Smooth muscle cell (in vitro differentiated cells): ENCODE measurements around the gene ANKRD12. TPM values are rescaled to one million over a fixed set of nuclear protein-coding genes. Genes with fewer than 3 reads are reported as not detected.
A peak's percentile ranks its signal among the peaks of the same experiment; 100 is the strongest.

ENCODE experiments used
- DNase-seq: peaks from one replicate; lab custom pipeline; 2025; ENCODE audit not compliant: unreplicated experiment; lab: John Stamatoyannopoulos, UW
- H2AFZ ChIP-seq: fragments of 200-600 bp; sonication (generic); 2 replicates; pipeline ENCODE4 v1.6.0; 2016; ENCODE audit warnings: antibody characterized with exemption, low read depth, mild to moderate bottlenecking
- H3F3A ChIP-seq: fragments of 200-600 bp; sonication (generic); 2 replicates; pipeline ENCODE4 v1.6.0; 2017; ENCODE audit warnings: antibody characterized with exemption, low read depth
- H3K27ac ChIP-seq: fragments of 200-600 bp; sonication (generic); 2 replicates; pipeline ENCODE4 v1.5.1; 2016; ENCODE audit warnings: low read depth, mild to moderate bottlenecking
- H3K27me3 ChIP-seq: fragments of 200-600 bp; sonication (generic); 2 replicates; pipeline ENCODE4 v1.6.1; 2016; ENCODE audit warnings: low read depth, mild to moderate bottlenecking
- H3K36me3 ChIP-seq: fragments of 200-600 bp; sonication (generic); 2 replicates; pipeline ENCODE4 v1.5.1; 2016; ENCODE audit warnings: low read depth
- H3K4me1 ChIP-seq: fragments of 200-600 bp; sonication (generic); 2 replicates; pipeline ENCODE4 v1.5.1; 2016; ENCODE audit warnings: low read depth
- H3K4me2 ChIP-seq: fragments of 200-600 bp; sonication (generic); 2 replicates; pipeline ENCODE4 v1.6.0; 2016; ENCODE audit warnings: mild to moderate bottlenecking
- H3K4me3 ChIP-seq: fragments of 200-600 bp; sonication (generic); 2 replicates; pipeline ENCODE4 v1.5.1; 2016; ENCODE audit warnings: mild to moderate bottlenecking
- H3K79me2 ChIP-seq: fragments of 200-600 bp; sonication (generic); 2 replicates; pipeline ENCODE4 v1.6.0; 2016; ENCODE audit warnings: low read depth, mild to moderate bottlenecking
- H3K9ac ChIP-seq: fragments of 200-600 bp; sonication (generic); 2 replicates; pipeline ENCODE4 v1.6.0; 2016; ENCODE audit warnings: low read depth
- H3K9me3 ChIP-seq: fragments of 200-600 bp; sonication (generic); replicated peaks from 2 replicates; pipeline ENCODE4 v1.5.1; 2016; ENCODE audit warnings: low read depth
- H4K20me1 ChIP-seq: fragments of 200-600 bp; sonication (generic); 2 replicates; pipeline ENCODE4 v1.6.0; 2016; ENCODE audit warnings: low read depth
- WGBS: methylation state at CpG from one replicate; pipeline ENCODE4 v1.1.7; 2016; ENCODE audit warnings: low lambda C conversion rate; 5-methylcytosine and 5-hydroxymethylcytosine counted together
- polyA plus RNA-seq: library from polyadenylated mRNA; unstranded; fragments of >200 nt; fragmentation: Nextera tagmentation; extraction: Ambion mirVana; gene quantifications from 2 replicates; pipeline ENCODE4 v1.2.1, GENCODE V29; 2016
- total RNA-seq: library from RNA; depleted of rRNA; stranded (reverse); fragments of >200 nt; gene quantifications from 2 replicates; pipeline ENCODE4 v1.2.3, GENCODE V29; 2014
- TF ChIP-seq, protein P1 (sequence below): fragments of 200-600 bp; sonication (generic); IDR thresholded peaks from 2 replicates; pipeline ENCODE4 v1.5.1; 2017; ENCODE audit warnings: borderline replicate concordance, mild to moderate bottlenecking, antibody characterized with exemption; ENCODE audit not compliant: insufficient read depth, poor library complexity, severe bottlenecking

ANKRD12 gene
- total and polyA plus RNA-seq, 2 experiments from 2014 or later: 28.8 to 43.7 TPM

DNA sequence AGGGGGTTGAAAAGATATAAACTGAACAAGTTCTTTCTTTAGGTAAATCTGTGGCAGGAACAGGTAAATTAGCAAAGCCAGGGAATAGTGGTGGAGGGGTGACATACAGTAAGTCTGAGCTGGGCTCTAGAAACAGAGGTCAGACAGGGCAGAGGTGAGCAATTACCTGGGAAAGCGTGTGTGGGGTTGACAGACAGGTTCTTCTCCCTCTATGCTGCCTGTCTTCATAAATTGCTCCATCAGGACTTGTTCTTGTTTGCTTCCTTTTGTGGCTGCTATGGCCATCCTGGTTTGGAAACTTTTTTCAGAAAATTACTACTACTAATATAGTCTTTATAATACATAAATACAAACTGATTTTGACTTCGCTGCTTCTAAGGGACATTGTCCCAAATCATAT is 3.4 kb upstream of the ANKRD12 start:
- H3K4me2 ChIP-seq: no peak overlapping the region
- peaks cover 61% of the 10 kb centered on the region for H3F3A ChIP-seq
- WGBS: 88% methylated on average over 2 of the region's 2 CpGs
- no peak overlapping the region for H3K4me3 ChIP-seq
- no peaks in the 10 kb centered on the region for H3K9me3 ChIP-seq
- peaks cover 30% of the 10 kb centered on the region for H4K20me1 ChIP-seq
- no peak overlapping the region for H3K9ac ChIP-seq
- TF ChIP-seq, protein P1, sequence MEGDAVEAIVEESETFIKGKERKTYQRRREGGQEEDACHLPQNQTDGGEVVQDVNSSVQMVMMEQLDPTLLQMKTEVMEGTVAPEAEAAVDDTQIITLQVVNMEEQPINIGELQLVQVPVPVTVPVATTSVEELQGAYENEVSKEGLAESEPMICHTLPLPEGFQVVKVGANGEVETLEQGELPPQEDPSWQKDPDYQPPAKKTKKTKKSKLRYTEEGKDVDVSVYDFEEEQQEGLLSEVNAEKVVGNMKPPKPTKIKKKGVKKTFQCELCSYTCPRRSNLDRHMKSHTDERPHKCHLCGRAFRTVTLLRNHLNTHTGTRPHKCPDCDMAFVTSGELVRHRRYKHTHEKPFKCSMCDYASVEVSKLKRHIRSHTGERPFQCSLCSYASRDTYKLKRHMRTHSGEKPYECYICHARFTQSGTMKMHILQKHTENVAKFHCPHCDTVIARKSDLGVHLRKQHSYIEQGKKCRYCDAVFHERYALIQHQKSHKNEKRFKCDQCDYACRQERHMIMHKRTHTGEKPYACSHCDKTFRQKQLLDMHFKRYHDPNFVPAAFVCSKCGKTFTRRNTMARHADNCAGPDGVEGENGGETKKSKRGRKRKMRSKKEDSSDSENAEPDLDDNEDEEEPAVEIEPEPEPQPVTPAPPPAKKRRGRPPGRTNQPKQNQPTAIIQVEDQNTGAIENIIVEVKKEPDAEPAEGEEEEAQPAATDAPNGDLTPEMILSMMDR: no peak
- peaks cover 9% of the 10 kb centered on the region for H3K36me3 ChIP-seq
- no peak for DNase-seq
- peaks cover 5% of the 10 kb centered on the region for H3K79me2 ChIP-seq
- H3K4me1 ChIP-seq: peaks cover 13% of the 10 kb centered on the region
- no peaks in the 10 kb centered on the region for H3K27me3 ChIP-seq
- H2AFZ ChIP-seq: no peak overlapping the region
- H3K27ac ChIP-seq: peak overlapping the region; percentile 60

- H3K4me2 ChIP-seq: peak overlapping the region; percentile 99
- no peaks in the 10 kb centered on the region for H3K9me3 ChIP-seq
- H4K20me1 ChIP-seq: peaks cover 45% of the 10 kb centered on the region
- 60% methylated on average over 12 of the region's 12 CpGs for WGBS
- peak overlapping the region; percentile 68 for H3K4me3 ChIP-seq
- peaks cover 6% of the 10 kb centered on the region for H3K36me3 ChIP-seq
- peak overlapping the region; percentile 95 for H3K27ac ChIP-seq
- no peaks in the 10 kb centered on the region for H3K27me3 ChIP-seq
- DNase-seq: no peak
- peaks cover 53% of the 10 kb centered on the region for H3F3A ChIP-seq
- TF ChIP-seq, protein P1: no peak
- no peak overlapping the region for H2AFZ ChIP-seq
- H3K79me2 ChIP-seq: peaks cover 26% of the 10 kb centered on the region
- peaks cover 27% of the 10 kb centered on the region for H3K4me1 ChIP-seq
- peak overlapping the region; percentile 91 for H3K9ac ChIP-seq
Measured at GRCh38 chr18:9135081-9135911, 1.3 kb upstream of the ANKRD12 start.

DNA sequence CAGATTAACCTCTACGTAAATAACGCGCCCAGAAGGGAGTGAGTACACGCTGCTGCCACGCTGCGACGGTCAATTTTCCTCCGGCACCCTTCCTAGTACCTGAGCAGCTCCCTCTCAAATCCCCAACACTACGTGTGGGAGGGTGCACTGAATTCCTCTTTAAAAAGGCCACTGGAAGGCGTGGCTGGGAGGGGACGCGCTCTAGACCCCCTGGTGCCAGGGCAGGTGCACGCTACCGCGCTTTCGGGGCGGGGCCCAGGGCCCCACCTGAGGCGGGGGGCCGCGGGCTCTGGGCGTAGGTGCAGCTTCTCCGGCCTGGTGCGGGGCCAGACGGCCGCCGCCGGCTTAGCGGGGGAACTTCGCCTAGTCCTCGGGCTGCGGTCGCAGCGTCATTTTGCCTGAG is 668 bp upstream of the ANKRD12 start:
- Histone ChIP-seq H3K9ac (peak overlapping the region; percentile 91), H3K4me1 (peaks cover 28% of the 10 kb centered on the region), H4K20me1 (peaks cover 51% of the 10 kb centered on the region), H3F3A (peaks cover 47% of the 10 kb centered on the region), H3K9me3 (no peaks in the 10 kb centered on the region), H3K79me2 (peaks cover 31% of the 10 kb centered on the region), H3K4me3 (peak overlapping the region; percentile 68), H3K27me3 (no peaks in the 10 kb centered on the region), H3K36me3 (peaks cover 6% of the 10 kb centered on the region), H2AFZ (peak overlapping the region; percentile 91), H3K27ac (peak overlapping the region; percentile 95), H3K4me2 (peak overlapping the region; percentile 99)
- TF ChIP-seq, protein P1: no peak
- WGBS: 2% methylated on average over 25 of the region's 33 CpGs
- DNase-seq: no peak
